HT1080 (cell line): ENCODE results near the gene RNF169. TPM values are rescaled to one million over a fixed set of nuclear protein-coding genes. Genes with fewer than 3 reads are reported as not detected.

Experiments used
- DNase-seq: peaks from one replicate; pipeline ENCODE4 v3.0.0-alpha.2; 2015; ENCODE audit warnings: low read depth
- small RNA-seq: library from RNA; depleted of rRNA; stranded (forward); fragments of <200 nt; gene quantifications from one replicate; pipeline ENCODE3, GENCODE V24; 2014
- total RNA-seq: library from RNA; depleted of rRNA; stranded (reverse); fragments of >200 nt; shearing (Covaris generic); gene quantifications from 2 replicates; pipeline ENCODE4 v1.2.3, GENCODE V29; 2014; rRNA removed

RNF169 gene
- total RNA-seq, 1 experiment from 2014 or later: 13.0 TPM

GRCh38 chr11:74877132-74877531, 128.5 kb downstream of the RNF169 start:
- peak; percentile 12 for DNase-seq

Small RNAs within 50 kb of the gene (small RNA-seq; reads per million reads assigned to genes)
- gene MIR4696 (not detected), gene RN7SL239P (not detected)

Other genes with a start within 250 kb of the RNF169 start
- 15.8 and 18.1 TPM in 2 replicates for gene POLD3, start 156.3 kb upstream of the RNF169 start, total RNA-seq
- gene CHRDL2, start 17.4 kb upstream of the RNF169 start, total RNA-seq: not detected in 2 replicates
- gene XRRA1, start 200.2 kb downstream of the RNF169 start, total RNA-seq: 7.4 and 7.9 TPM in 2 replicates
- 33.5 and 137 TPM in 2 replicates for gene SPCS2, start 200.4 kb downstream of the RNF169 start, total RNA-seq
- gene NEU3, start 240.1 kb downstream of the RNF169 start, total RNA-seq: 16.6 and 24.4 TPM in 2 replicates